Keratinocyte (primary cell): Measurements from ENCODE around the gene HLA-DMB. TPM values are rescaled to one million over a fixed set of nuclear protein-coding genes. Genes with fewer than 3 reads are reported as not detected.

Experiments used
- DNase-seq: peaks from one replicate; pipeline ENCODE4 v3.0.0-alpha.2; 2011; ENCODE audit warnings: low read depth, missing footprints, low spot score
- FAIRE-seq: peaks from 2 replicates; lab custom pipeline; 2011; peaks lifted over from hg19 to GRCh38; lab: Jason Lieb, UNC
- H2AFZ ChIP-seq: 2 replicates; pipeline ENCODE4 v1.6.0; 2012; ENCODE audit warnings: low read length, control low read depth, inconsistent platforms; ENCODE audit not compliant: control insufficient read depth
- H3K27ac ChIP-seq: 2 replicates; pipeline ENCODE4 v1.5.1; 2011; ENCODE audit warnings: low read length; ENCODE audit not compliant: control insufficient read depth, insufficient read depth
- H3K27me3 ChIP-seq: 3 replicates; pipeline ENCODE4 v1.6.0; 2011; ENCODE audit warnings: low read length; ENCODE audit not compliant: control insufficient read depth, insufficient read depth; ENCODE audit errors: extremely low read depth
- H3K36me3 ChIP-seq, 2 experiments: 2 replicates in 1 of 2; 3 replicates in 1 of 2; pipeline ENCODE4 v1.5.1; 2011; ENCODE audit warnings: low read length in 2 of 2, mild to moderate bottlenecking in 1 of 2; ENCODE audit not compliant: control insufficient read depth in 2 of 2, insufficient read depth in 2 of 2; ENCODE audit errors: extremely low read depth in 1 of 2
- H3K4me1 ChIP-seq: 3 replicates; pipeline ENCODE4 v1.5.1; 2011; ENCODE audit warnings: low read length; ENCODE audit not compliant: control insufficient read depth, insufficient read depth; ENCODE audit errors: extremely low read depth
- H3K4me2 ChIP-seq: 3 replicates; pipeline ENCODE4 v1.6.0; 2011; ENCODE audit warnings: low read depth, low read length; ENCODE audit not compliant: control insufficient read depth, insufficient read depth; ENCODE audit errors: extremely low read depth
- H3K4me3 ChIP-seq, 3 experiments: fragments of 200-600 bp in 1 of 3; sonication (generic) in 1 of 3; 2 replicates in 2 of 3; 3 replicates in 1 of 3; pipeline ENCODE4 v1.5.1; 2011 to 2016; ENCODE audit warnings: low read length in 3 of 3, mild to moderate bottlenecking in 3 of 3, control low read depth in 2 of 3, inconsistent platforms in 1 of 3, low read depth in 1 of 3, mixed read lengths in 1 of 3, mixed run types in 1 of 3, moderate library complexity in 1 of 3; ENCODE audit not compliant: control insufficient read depth in 2 of 3, insufficient read depth in 2 of 3; ENCODE audit errors: extremely low read depth in 1 of 3
- H3K79me2 ChIP-seq: 2 replicates; pipeline ENCODE4 v1.6.0; 2012; ENCODE audit warnings: low read length; ENCODE audit not compliant: control insufficient read depth, insufficient read depth
- H3K9ac ChIP-seq: 3 replicates; pipeline ENCODE4 v1.6.0; 2011; ENCODE audit warnings: low read length; ENCODE audit not compliant: control insufficient read depth, insufficient read depth; ENCODE audit errors: extremely low read depth
- H3K9me1 ChIP-seq: 3 replicates; pipeline ENCODE4 v1.6.0; 2011; ENCODE audit warnings: low read length; ENCODE audit not compliant: control insufficient read depth, insufficient read depth; ENCODE audit errors: extremely low read depth
- H3K9me3 ChIP-seq: 2 replicates; pipeline ENCODE4 v1.5.1; 2012; ENCODE audit warnings: low read depth, low read length; ENCODE audit not compliant: control insufficient read depth
- H4K20me1 ChIP-seq: 3 replicates; pipeline ENCODE4 v1.6.0; 2011; ENCODE audit warnings: low read length; ENCODE audit not compliant: control insufficient read depth, insufficient read depth; ENCODE audit errors: extremely low read depth
- EZH2 ChIP-seq: IDR thresholded peaks from one replicate; pipeline ENCODE4 v1.6.1; 2012; ENCODE audit warnings: inconsistent platforms, mild to moderate bottlenecking, low read length, moderate library complexity
- dilution Hi-C: fragments of 300-500 bp; cut with MboI; formaldehyde crosslinking; loops from one replicate; pipeline ENCODE4 v1.7.0; 2020; ENCODE audit warnings: low sequenced_read_pairs; ENCODE audit not compliant: extremely low pct_ligation_motif_present
- polyA plus RNA-seq, 5 experiments: library from polyadenylated mRNA; depleted of rRNA in 3 of 5; stranded (reverse) in 3 of 5; stranded (forward) in 1 of 5; unstranded in 1 of 5; fragments of >200 nt; gene quantifications; 1 replicate in 1 of 5; 2 replicates in 3 of 5; 3 replicates in 1 of 5; pipeline versions ENCODE4 v1.2.1 to v1.2.3, GENCODE V29; 2011 to 2012; ENCODE audit warnings: missing spikeins in 2 of 5, low read depth in 1 of 5, low replicate concordance in 1 of 5
- TF ChIP-seq, protein P1 (sequence below), 3 experiments: IDR thresholded peaks in 1 of 3; conservative IDR thresholded peaks in 1 of 3; optimal IDR thresholded peaks in 1 of 3; 2 replicates in 2 of 3; 3 replicates in 1 of 3; pipeline versions ENCODE3 to v1.5.1; 2011; ENCODE audit warnings: low read length in 3 of 3, mild to moderate bottlenecking in 3 of 3, moderate library complexity in 2 of 3, control low read depth in 1 of 3, inconsistent platforms in 1 of 3; ENCODE audit not compliant: insufficient read depth in 2 of 3; ENCODE audit errors: extremely low read depth in 1 of 3

Gene HLA-DMB
- polyA plus RNA-seq, 1 donor (not counting 4 experiments of a cell fraction or from before 2014, with no cell fraction given): not detected

- H3K4me3 ChIP-seq: peak overlapping the region; percentile 88 to 99 (median 90)
- no peak for FAIRE-seq
- peaks cover 71% of the 10 kb centered on the region for H3K79me2 ChIP-seq
- peaks cover 49 to 69% of the 10 kb centered on the region in 2 experiments for H3K36me3 ChIP-seq
- dilution Hi-C loops: no loop called here
- H2AFZ ChIP-seq: no peak overlapping the region
- peaks cover 25% of the 10 kb centered on the region for H3K4me1 ChIP-seq
- no peak for TF ChIP-seq EZH2
- TF ChIP-seq, protein P1, sequence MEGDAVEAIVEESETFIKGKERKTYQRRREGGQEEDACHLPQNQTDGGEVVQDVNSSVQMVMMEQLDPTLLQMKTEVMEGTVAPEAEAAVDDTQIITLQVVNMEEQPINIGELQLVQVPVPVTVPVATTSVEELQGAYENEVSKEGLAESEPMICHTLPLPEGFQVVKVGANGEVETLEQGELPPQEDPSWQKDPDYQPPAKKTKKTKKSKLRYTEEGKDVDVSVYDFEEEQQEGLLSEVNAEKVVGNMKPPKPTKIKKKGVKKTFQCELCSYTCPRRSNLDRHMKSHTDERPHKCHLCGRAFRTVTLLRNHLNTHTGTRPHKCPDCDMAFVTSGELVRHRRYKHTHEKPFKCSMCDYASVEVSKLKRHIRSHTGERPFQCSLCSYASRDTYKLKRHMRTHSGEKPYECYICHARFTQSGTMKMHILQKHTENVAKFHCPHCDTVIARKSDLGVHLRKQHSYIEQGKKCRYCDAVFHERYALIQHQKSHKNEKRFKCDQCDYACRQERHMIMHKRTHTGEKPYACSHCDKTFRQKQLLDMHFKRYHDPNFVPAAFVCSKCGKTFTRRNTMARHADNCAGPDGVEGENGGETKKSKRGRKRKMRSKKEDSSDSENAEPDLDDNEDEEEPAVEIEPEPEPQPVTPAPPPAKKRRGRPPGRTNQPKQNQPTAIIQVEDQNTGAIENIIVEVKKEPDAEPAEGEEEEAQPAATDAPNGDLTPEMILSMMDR (optimal IDR thresholded peaks at IDR 0.05 in 1 of 3, IDR thresholded peaks at IDR 0.05 in 1 of 3, conservative IDR thresholded peaks at IDR 0.05 in 1 of 3; ENCODE audit: extremely low read depth in 1 of 3, insufficient read depth in 2 of 3, low read length in 3 of 3): no peak
- DNase-seq: no peak
- no peaks in the 10 kb centered on the region for H3K9me3 ChIP-seq
- peak overlapping the region; percentile 98 for H3K4me2 ChIP-seq
- H4K20me1 ChIP-seq: peaks cover 66% of the 10 kb centered on the region
- H3K27me3 ChIP-seq: no peaks in the 10 kb centered on the region
- H3K9me1 ChIP-seq: peaks cover 10% of the 10 kb centered on the region
- H3K9ac ChIP-seq: peak overlapping the region; percentile 90
- H3K27ac ChIP-seq: peak overlapping the region; percentile 76
These were observed 33.1 kb upstream of the HLA-DMB start for GRCh38 chr6:32974016-32974333.

DNA sequence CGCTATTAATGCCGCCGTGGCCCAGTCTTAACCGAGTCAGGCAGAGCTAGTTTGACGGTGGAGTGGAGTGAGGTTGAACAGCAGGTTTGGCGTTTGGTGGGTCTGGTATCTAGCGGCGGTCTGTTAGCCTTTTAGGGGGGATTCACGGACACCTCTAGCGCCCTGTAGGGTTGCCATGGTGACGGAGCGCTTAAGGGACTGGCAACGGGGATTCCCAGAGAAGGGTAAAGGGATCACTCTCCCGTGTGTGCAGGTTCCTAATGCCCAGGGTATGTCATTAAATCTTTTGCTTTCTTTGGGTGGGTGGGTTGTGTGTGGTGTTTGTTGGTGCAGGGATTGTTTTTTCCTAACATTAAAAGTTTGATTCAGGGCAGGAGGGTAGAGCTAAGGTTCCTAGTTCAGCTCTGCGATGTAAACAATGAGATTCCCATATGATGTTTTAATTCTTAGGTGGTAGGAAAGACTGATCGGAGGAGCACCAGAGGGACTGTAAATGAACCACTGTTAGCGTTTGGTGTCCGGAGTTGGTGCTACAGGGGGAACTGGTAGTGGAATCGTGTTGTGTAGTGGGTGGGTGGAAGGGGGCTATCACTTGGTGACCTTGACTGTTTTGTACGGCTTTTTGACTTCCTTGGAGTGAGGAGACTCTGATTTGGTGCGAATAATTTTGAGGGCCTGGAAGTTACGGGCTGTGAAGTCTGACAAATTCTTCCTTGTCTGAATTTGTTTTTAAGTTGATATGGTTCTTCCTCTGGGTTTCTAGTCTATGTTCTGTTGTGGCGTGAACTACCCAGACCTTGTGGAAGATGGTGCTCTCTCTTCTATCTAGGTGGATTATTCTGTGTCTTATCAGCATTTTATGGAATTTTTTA, 32.6 kb upstream of the HLA-DMB start:
- peaks cover 67% of the 10 kb centered on the region for H3K79me2 ChIP-seq
- H3K36me3 ChIP-seq: peaks cover 46 to 63% of the 10 kb centered on the region in 2 experiments
- peak overlapping the region; percentile 88 to 99 (median 90) for H3K4me3 ChIP-seq
- dilution Hi-C loops: no loop called here
- FAIRE-seq (no peak), DNase-seq (no peak)
- no peaks in the 10 kb centered on the region for H3K27me3 ChIP-seq
- peaks cover 60% of the 10 kb centered on the region for H4K20me1 ChIP-seq
- peaks cover 10% of the 10 kb centered on the region for H3K9me1 ChIP-seq
- peak overlapping the region; percentile 90 for H3K9ac ChIP-seq
- H3K9me3 ChIP-seq: no peaks in the 10 kb centered on the region
- H3K27ac ChIP-seq: peak overlapping the region; percentile 76
- TF ChIP-seq EZH2: no peak
- TF ChIP-seq, protein P1 (optimal IDR thresholded peaks at IDR 0.05 in 1 of 3, IDR thresholded peaks at IDR 0.05 in 1 of 3, conservative IDR thresholded peaks at IDR 0.05 in 1 of 3; ENCODE audit: extremely low read depth in 1 of 3, insufficient read depth in 2 of 3, low read length in 3 of 3): no peak
- H3K4me1 ChIP-seq: peaks cover 25% of the 10 kb centered on the region
- H2AFZ ChIP-seq: no peak overlapping the region
- H3K4me2 ChIP-seq: peak overlapping the region; percentile 98
